Measurements from ENCODE around the gene BMPR1A. TPM values are rescaled to one million over a fixed set of nuclear protein-coding genes. Genes with fewer than 3 reads are reported as not detected.
"Not testable (repeated sequence)": the region's sequence is repeated elsewhere in the genome, so short reads cannot be mapped to it uniquely, and the experiment has no call there.

BMPR1A gene
- total RNA-seq, 2 donors from 2014 or later = 69.4 to 96.4 TPM

GRCh38 chr10:86734207-86734988 is 22.0 kb upstream of the BMPR1A start:
- Mint-ChIP-seq H3K36me3 (ENCODE audit: low read depth) (no peaks in the 10 kb centered on the region), H3K4me3 (no peak overlapping the region), H3K9me3 (no peaks in the 10 kb centered on the region), H3K4me1 (peaks cover 11% of the 10 kb centered on the region), H3K27me3 (ENCODE audit: insufficient read depth) (no peaks in the 10 kb centered on the region), H3K27ac (no peak overlapping the region)
- 88 to 100% methylated on average over 3 to 4 of the region's 4 CpGs for WGBS, 2 experiments (ENCODE audit: insufficient coverage in 1 of 2, insufficient read length in 1 of 2)
- H3K27ac ChIP-seq (ENCODE audit: low read depth, low read length) = no peak overlapping the region
- TF ChIP-seq CTCF (conservative IDR thresholded peaks at IDR 0.05) = no peak
- H3K4me3 ChIP-seq (ENCODE audit: low read length) = no peak overlapping the region
- no peaks in the 10 kb centered on the region for H3K4me1 ChIP-seq (ENCODE audit: control insufficient read depth, insufficient read depth, low read length)
- no peaks in the 10 kb centered on the region for H3K9me3 ChIP-seq (ENCODE audit: control insufficient read depth, low read length)
- no peak for DNase-seq
- no peaks in the 10 kb centered on the region for H3K27me3 ChIP-seq (ENCODE audit: control insufficient read depth, insufficient read depth, low read length, poor library complexity, severe bottlenecking)
- H3K36me3 ChIP-seq (ENCODE audit: control insufficient read depth, insufficient read depth, low read length) = no peaks in the 10 kb centered on the region
- H3K9ac ChIP-seq (ENCODE audit: extremely low read depth, low read length, poor library complexity, severe bottlenecking) = no peak overlapping the region

- not testable (repeated sequence) for H3K36me3 ChIP-seq (ENCODE audit: control insufficient read depth, insufficient read depth, low read length); H3K27me3 Mint-ChIP-seq (ENCODE audit: insufficient read depth); H3K9ac ChIP-seq (ENCODE audit: extremely low read depth, low read length, poor library complexity, severe bottlenecking); H3K4me3 Mint-ChIP-seq; H3K9me3 Mint-ChIP-seq; H3K4me1 ChIP-seq (ENCODE audit: control insufficient read depth, insufficient read depth, low read length); H3K27me3 ChIP-seq (ENCODE audit: control insufficient read depth, insufficient read depth, low read length, poor library complexity, severe bottlenecking); DNase-seq; H3K9me3 ChIP-seq (ENCODE audit: control insufficient read depth, low read length); H3K4me3 ChIP-seq (ENCODE audit: low read length); H3K36me3 Mint-ChIP-seq (ENCODE audit: low read depth); H3K27ac Mint-ChIP-seq; H3K27ac ChIP-seq (ENCODE audit: low read depth, low read length)
- 93 to 99% methylated on average over 2 to 4 of the region's 4 CpGs for WGBS, 2 experiments (ENCODE audit: insufficient coverage in 1 of 2, insufficient read length in 1 of 2)
- H3K4me1 Mint-ChIP-seq = peaks cover 11% of the 10 kb centered on the region
Measured at GRCh38 chr10:86735278-86735677, 21.1 kb upstream of the BMPR1A start.

- H3K36me3 Mint-ChIP-seq (ENCODE audit: low read depth) = no peaks in the 10 kb centered on the region
- H3K27me3 ChIP-seq (ENCODE audit: control insufficient read depth, insufficient read depth, low read length, poor library complexity, severe bottlenecking) = no peaks in the 10 kb centered on the region
- no peak for TF ChIP-seq CTCF (conservative IDR thresholded peaks at IDR 0.05)
- H3K27ac ChIP-seq (ENCODE audit: low read depth, low read length) = no peak overlapping the region
- H3K4me1 ChIP-seq (ENCODE audit: control insufficient read depth, insufficient read depth, low read length) = no peaks in the 10 kb centered on the region
- no peak for DNase-seq
- no peak overlapping the region for H3K9ac ChIP-seq (ENCODE audit: extremely low read depth, low read length, poor library complexity, severe bottlenecking)
- H3K27me3 Mint-ChIP-seq (ENCODE audit: insufficient read depth) = no peaks in the 10 kb centered on the region
- no peaks in the 10 kb centered on the region for H3K36me3 ChIP-seq (ENCODE audit: control insufficient read depth, insufficient read depth, low read length)
- no peak overlapping the region for H3K4me3 ChIP-seq (ENCODE audit: low read length)
- H3K9me3 ChIP-seq (ENCODE audit: control insufficient read depth, low read length) = no peaks in the 10 kb centered on the region
- H3K4me1 Mint-ChIP-seq = no peaks in the 10 kb centered on the region
- no peak overlapping the region for H3K27ac Mint-ChIP-seq
- no peak overlapping the region for H3K4me3 Mint-ChIP-seq
- 100% methylated on average over 1 of the region's 1 CpG; no CpG with 5 or more reads in 1 of the 2 experiments for WGBS, 2 experiments (ENCODE audit: insufficient coverage in 1 of 2, insufficient read length in 1 of 2)
- no peaks in the 10 kb centered on the region for H3K9me3 Mint-ChIP-seq
Measured at GRCh38 chr10:86742230-86742629, 14.2 kb upstream of the BMPR1A start.
